Measurements from ENCODE around the gene PRRC1. TPM values are rescaled to one million over a fixed set of nuclear protein-coding genes. Genes with fewer than 3 reads are reported as not detected.

The PRRC1 gene
- total RNA-seq, 4 donors from 2014 or later, result 19.4 to 53.5 (median 43.8) TPM

- TF ChIP-seq CTCF (IDR thresholded peaks at IDR 0.05; ENCODE audit: low read depth), result no peak
Measured at GRCh38 chr5:127551410-127552041, 34.1 kb downstream of the PRRC1 start.

- no peak for TF ChIP-seq CTCF (IDR thresholded peaks at IDR 0.05; ENCODE audit: low read depth)
Measured at GRCh38 chr5:127555826-127556225, 38.4 kb downstream of the PRRC1 start.

- no peak for TF ChIP-seq CTCF (IDR thresholded peaks at IDR 0.05; ENCODE audit: low read depth)
Measured at GRCh38 chr5:127556609-127557334, 39.3 kb downstream of the PRRC1 start.

GRCh38 chr5:127558273-127558672 is 40.8 kb downstream of the PRRC1 start:
- TF ChIP-seq CTCF (IDR thresholded peaks at IDR 0.05; ENCODE audit: low read depth), result no peak

- TF ChIP-seq CTCF (IDR thresholded peaks at IDR 0.05; ENCODE audit: low read depth), result no peak
Measured at GRCh38 chr5:127561254-127561653, 43.8 kb downstream of the PRRC1 start.

GRCh38 chr5:127562252-127562651 is 44.8 kb downstream of the PRRC1 start:
- TF ChIP-seq CTCF (IDR thresholded peaks at IDR 0.05; ENCODE audit: low read depth), result no peak

- no peak for TF ChIP-seq CTCF (IDR thresholded peaks at IDR 0.05; ENCODE audit: low read depth)
Measured at GRCh38 chr5:127563136-127563535, 45.7 kb downstream of the PRRC1 start.

All from subcutaneous adipose tissue (tissue), 4 donors.